ENCODE data around the gene FLYWCH1.

DNA sequence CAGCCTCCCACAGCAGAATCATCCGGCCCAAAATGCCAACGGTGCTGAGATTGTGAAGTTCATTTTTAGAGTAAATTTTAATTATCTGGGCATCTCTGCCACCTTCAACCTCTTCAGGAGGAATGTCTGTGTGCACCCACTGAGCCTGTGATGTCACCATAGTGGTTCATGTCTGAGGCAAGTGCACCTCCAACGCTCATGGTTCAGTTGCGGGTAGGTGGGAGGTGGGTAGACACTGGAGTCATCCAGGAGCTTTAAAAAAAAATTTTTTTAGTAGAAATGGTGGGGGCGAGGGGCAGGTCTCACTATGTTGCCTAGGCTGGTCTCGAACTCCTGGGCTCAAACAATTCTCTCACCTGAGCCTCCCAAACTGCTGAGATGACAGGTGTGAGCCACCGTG lies 1.9 kb downstream of the FLYWCH1 start:
- TF ChIP-seq ARNT (IDR thresholded peaks at IDR 0.05) (no peak), ELF4 (IDR thresholded peaks at IDR 0.05) (no peak), BHLHE40 (IDR thresholded peaks at IDR 0.05; ENCODE audit: borderline replicate concordance) (no peak), SP1 (IDR thresholded peaks at IDR 0.05) (no peak)
